Stimulated activated CD8-positive, alpha-beta memory T cell treated with anti-CD3 and anti-CD28 coated beads, Interleukin-4, amount 100 ng/mL, for 4 hours (primary cell): Measurements from ENCODE around the gene ARHGAP21.
"Not testable (repeated sequence)": the region's sequence is repeated elsewhere in the genome, so short reads cannot be mapped to it uniquely, and the experiment has no call there.

ENCODE experiments used
- DNase-seq, 2 donors: peaks; one replicate each; pipeline ENCODE4 v3.0.0-alpha.2; 2020; ENCODE audit warnings: low read depth in 2 of 2, low spot score in 1 of 2

ARHGAP21 gene

GRCh38 chr10:24723788-24724380 lies at the start of gene ARHGAP21:
TSS of gene ARHGAP21 (minus strand) at chr10:24723887. CDS start at chr10:24721899, 1,988 bp downstream.
- DNase-seq = no peak

GRCh38 chr10:24771943-24772694 lies 48.4 kb upstream of the ARHGAP21 start:
- DNase-seq = no peak

- DNase-seq = not testable (repeated sequence)
Observed at GRCh38 chr10:24764991-24765390, 41.3 kb upstream of the ARHGAP21 start.

- no peak for DNase-seq
Observed at GRCh38 chr10:24762966-24763623, 39.4 kb upstream of the ARHGAP21 start.

- no peak for DNase-seq
Observed at GRCh38 chr10:24762161-24762924, 38.7 kb upstream of the ARHGAP21 start.

GRCh38 chr10:24759672-24760071 lies 36.0 kb upstream of the ARHGAP21 start:
- DNase-seq = no peak

GRCh38 chr10:24758254-24758653 lies 34.6 kb upstream of the ARHGAP21 start:
- not testable (repeated sequence) for DNase-seq

- no peak for DNase-seq
Observed at GRCh38 chr10:24756283-24756682, 32.6 kb upstream of the ARHGAP21 start.

GRCh38 chr10:24751716-24752115 lies 28.0 kb upstream of the ARHGAP21 start:
- no peak for DNase-seq

- DNase-seq = no peak
Observed at GRCh38 chr10:24750695-24751094, 27.0 kb upstream of the ARHGAP21 start.

GRCh38 chr10:24748214-24748613 lies 24.5 kb upstream of the ARHGAP21 start:
- no peak for DNase-seq

- DNase-seq = no peak
Observed at GRCh38 chr10:24744946-24745345, 21.3 kb upstream of the ARHGAP21 start.

GRCh38 chr10:24740714-24741113 lies 17.0 kb upstream of the ARHGAP21 start:
- no peak for DNase-seq

GRCh38 chr10:24737001-24737400 lies 13.3 kb upstream of the ARHGAP21 start:
- DNase-seq = no peak

GRCh38 chr10:24731942-24732341 lies 8.3 kb upstream of the ARHGAP21 start:
- DNase-seq = no peak

GRCh38 chr10:24730811-24731210 lies 7.1 kb upstream of the ARHGAP21 start:
- DNase-seq = no peak

- no peak for DNase-seq
Observed at GRCh38 chr10:24727786-24728185, 4.1 kb upstream of the ARHGAP21 start.

- DNase-seq = no peak
Observed at GRCh38 chr10:24726626-24727025, 2.9 kb upstream of the ARHGAP21 start.

GRCh38 chr10:24726029-24726428 lies 2.3 kb upstream of the ARHGAP21 start:
- not testable (repeated sequence) for DNase-seq

- DNase-seq = peak; percentile 91 to 94
Observed at GRCh38 chr10:24724381-24725228, 918 bp upstream of the ARHGAP21 start.

- DNase-seq = no peak
Observed at GRCh38 chr10:24723386-24723787, 300 bp downstream of the ARHGAP21 start.
